GM23248 (cell line): ENCODE measurements around the gene MYO7B.

Source experiments
- EZH2 ChIP-seq: fragments of 200-600 bp; sonication (generic); IDR thresholded peaks from 2 replicates; pipeline ENCODE4 v1.6.1; 2018; ENCODE audit warnings: antibody characterized with exemption, mild to moderate bottlenecking; ENCODE audit not compliant: insufficient read depth, poor library complexity, severe bottlenecking
- EZH2phosphoT487 ChIP-seq: fragments of 200-600 bp; sonication (generic); IDR thresholded peaks from 2 replicates; pipeline ENCODE4 v1.6.1; 2018; ENCODE audit warnings: antibody characterized with exemption, moderate library complexity, mild to moderate bottlenecking, low read depth; ENCODE audit not compliant: insufficient read depth

GRCh38 chr2:127620866-127621265 is 85.4 kb downstream of the MYO7B start:
- TF ChIP-seq EZH2 (no peak), EZH2phosphoT487 (no peak)
